ENCODE data around the gene GHRH.

Gene GHRH

DNA sequence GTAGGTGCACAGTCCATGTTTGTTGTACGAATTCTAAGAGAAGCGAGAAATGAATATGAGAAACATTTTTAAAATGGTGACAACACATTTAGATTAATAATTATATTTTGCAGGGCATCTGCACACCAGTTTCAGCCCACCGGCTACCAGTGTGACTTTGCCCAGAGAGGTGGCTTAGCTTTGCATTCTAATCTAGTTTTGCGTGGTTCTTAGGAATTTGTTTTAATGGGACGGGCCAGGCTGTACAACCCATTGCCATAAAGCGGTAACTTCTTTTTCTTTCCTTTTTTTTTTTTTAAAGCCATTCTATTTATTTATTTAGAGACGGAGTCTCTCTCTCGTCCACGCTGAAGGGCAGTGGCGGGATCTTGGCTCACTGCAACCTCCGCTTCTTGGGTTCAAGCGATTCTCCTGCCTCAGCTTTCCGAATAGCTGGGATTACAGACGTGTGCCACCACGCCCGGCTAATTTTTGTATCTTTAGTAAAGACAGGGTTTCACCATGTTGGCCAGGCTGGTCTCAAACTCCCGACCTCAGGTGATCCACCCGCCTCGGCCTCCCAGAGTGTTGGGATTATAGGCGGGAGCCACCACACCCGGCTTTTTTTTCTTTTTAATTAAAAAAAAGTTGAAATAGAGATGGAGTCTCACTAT, 28.7 kb upstream of the GHRH start:
- no peak for DNase-seq (ENCODE audit: low spot score)

DNA sequence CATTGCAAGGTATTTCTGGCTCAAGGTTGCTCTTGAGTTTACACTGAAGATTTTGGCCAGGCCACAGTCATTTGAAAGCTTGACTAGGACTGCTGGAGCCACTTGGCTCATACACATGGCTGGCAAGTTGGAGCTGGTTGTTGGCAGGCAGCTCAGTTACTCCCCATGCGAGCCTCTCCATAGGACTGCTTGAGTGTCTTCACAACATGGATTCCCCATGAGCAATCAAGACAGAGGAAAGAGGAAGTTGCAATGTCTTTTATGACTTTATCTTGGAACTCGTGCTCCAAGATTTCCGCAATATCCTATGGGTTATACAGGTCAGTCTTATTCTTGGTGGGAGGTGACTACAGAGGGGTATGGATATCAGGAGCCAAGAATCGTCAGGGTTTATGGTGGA, 26.5 kb upstream of the GHRH start:
- no peak for DNase-seq (ENCODE audit: low spot score)

DNA sequence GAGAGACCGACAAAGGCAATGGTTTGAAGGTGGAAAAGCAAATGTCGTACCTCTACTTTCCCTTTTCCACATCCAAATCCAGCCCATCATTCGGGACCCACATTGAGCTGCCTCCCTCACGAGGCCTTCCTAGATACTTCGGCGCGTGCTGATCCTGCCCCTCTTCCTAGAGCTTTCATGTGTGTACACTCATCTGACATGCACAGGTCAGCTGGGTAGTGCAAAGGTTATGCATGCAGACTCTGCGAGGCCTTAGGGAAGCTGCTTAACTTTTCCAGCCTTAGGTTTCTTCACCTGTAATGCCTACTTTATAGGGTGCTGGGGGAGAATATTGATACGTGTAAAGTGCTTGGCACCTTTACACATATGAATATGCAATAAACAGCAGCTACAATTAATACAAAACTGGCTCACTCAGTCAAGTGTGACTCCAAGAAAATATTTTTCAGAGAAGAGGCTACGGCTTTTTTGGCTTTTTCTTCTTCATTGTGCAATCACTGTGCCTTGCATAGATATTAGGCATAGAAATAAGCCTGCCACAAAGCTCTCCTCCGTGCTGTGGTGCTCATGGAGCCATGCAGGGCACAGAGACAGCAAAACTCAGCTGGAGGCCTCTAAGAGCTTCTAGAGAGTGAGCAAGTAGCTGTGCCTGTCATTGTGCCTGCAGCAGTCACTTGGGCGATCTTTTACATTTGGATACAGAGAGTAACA, 24.2 kb upstream of the GHRH start:
- DNase-seq (ENCODE audit: low spot score) = no peak

DNA sequence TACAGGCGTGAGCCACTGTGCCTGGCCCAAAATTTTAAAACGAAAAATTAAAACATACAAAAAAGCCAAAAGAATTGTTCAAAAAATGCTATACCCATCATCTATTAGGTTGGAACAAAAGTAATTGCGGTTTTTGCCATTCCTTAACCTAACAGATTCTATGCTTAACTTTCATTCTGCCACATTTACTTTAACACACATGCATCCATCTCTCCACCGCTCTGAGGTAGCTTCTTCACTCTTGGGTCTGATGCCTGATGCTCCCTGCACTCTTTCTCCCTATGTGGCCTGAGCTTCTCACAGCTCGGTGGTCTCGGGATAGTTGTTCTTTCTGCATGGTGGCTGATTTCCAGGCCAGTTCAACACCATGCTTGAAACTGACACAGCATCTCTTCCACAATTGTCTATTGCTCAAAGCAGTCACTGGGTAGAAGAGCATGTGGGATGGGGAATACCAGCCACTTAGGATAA, 23.1 kb upstream of the GHRH start:
- DNase-seq (ENCODE audit: low spot score) = no peak

DNA sequence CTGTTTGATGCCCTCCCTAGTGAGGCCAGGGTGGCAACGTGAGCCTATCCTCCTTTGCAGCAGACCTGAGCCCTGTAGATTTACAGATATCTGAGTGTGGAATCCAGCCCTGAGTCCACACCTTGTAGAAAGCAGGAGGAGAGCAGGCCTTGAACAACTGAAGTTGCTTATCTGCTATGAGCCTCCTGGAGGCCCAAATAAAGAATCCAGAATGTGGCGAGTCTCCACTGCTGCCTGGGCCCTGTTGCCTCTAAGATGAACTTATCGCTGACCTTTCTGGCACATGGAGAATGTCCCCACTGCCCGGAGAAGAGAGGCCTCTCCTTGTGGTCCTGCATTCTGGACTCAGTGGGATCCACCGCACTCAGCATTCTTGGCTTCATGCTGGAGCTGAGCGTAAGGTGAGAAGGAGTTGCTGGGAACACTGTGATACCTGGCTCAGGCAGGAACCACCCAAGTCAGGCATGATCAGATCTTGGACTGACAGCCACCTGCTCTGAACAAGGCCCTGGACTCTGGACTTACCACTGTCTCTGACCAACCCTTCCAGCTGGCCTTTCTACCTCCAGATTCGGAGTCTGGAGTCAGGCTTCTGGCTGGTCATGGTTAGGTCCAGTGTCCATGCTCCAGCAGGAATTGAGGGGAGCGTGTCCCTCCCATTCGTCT, 22.0 kb upstream of the GHRH start:
- DNase-seq (ENCODE audit: low spot score) = no peak

DNA sequence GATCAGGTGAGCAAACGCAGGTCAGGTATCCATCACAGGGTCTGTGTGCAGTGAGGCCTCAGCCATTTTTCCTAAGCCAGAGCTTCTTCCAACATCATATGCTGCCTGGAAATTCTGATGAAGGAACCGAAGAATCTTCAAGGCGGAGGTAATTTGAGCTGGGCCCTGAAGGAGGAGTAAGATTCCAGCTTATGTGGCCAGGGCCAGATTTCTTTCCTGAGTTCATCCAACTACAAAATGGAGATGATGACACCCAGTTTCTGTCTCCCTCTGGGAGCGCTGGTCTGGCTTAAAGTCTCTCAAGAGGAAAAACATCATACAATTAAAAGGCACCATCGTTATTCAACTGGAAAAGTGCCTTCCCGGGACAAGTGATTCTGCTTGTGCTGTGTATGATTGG, 20.9 kb upstream of the GHRH start:
- DNase-seq (ENCODE audit: low spot score) = no peak

DNA sequence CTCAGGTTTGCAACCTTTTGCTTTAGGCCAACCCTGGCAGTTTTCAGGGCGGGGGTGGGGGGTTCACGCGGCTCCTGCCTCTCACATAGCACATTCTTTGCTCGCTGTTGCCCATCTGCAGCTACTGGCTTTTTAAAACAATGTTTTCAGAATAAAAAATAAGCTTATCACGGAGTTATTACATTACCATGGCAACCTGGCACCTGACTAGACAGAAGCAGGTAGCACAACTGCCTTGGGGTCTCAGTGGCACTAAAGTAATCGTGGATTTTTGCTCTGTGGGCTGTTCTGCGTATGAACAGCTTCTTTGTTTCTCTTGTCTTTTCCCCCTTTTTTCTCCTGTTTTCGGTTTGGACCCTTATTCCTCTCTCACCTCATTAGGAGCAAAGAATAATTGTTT, 18.8 kb upstream of the GHRH start:
- DNase-seq (ENCODE audit: low spot score) = no peak

DNA sequence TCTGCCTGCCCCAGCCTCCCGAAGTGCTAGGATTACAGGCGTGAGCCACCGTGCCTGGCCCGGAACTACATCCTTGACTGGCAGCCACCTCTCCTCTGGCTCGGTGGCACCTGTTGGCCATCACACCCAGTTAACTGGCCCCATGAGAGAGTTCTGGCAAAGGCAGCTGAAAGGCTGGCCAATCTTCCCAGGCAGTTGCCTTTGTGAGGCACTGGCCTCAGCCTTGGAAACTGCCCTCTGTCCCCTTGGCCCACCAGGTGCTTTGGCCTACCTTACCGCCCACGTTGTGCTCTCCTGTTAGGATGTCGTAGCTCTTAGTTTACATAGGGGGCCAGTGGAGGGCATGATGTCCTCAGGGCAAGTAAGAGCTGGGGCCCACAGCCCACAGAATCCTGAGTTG, 18.2 kb upstream of the GHRH start:
- no peak for DNase-seq (ENCODE audit: low spot score)

DNA sequence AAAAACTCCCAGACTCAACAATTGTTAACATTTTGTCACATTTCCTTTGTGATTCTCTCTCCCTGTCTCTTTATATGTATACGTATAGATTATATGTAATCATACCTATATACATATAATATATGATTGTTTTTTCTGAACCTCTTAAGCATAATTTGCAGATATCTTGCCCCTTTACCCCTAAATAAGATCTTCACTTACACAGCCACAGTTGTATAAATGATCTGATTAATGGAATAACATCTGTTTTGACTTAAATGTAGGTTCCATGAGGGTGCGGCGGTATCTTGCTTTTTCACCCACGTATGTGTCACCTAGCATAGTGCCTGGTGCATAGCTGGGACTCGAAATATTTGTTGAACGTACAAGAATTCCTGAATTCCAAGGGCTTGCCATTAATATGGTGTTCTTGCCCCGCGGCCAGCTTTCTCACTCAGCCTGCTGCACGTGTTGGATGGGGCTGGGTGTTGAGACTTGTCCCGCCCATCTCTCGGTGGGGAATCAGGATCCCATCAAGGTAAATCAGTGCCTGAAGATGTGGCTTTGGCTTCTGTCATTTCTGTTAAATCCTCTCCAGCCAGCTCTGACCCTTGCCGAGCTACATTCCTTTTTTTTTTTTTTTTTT, 17.5 kb upstream of the GHRH start:
- DNase-seq (ENCODE audit: low spot score) = no peak

DNA sequence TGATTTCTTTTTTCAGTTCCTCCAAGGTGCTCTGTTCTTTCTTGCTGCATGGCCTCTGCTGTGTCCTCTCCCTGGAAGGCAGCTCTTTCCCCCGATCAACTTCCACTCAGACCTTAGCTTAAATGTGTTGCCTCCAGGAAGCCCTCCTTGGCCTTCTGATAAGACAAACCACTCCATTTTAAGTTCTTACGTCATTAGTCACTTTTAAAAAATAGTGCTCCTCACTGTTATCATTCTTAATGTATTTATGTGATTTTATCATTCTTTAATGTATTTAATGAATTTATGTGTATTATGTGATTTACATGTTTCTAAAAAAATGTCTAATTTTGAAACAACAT, 15.6 kb upstream of the GHRH start:
- no peak for DNase-seq (ENCODE audit: low spot score)

DNA sequence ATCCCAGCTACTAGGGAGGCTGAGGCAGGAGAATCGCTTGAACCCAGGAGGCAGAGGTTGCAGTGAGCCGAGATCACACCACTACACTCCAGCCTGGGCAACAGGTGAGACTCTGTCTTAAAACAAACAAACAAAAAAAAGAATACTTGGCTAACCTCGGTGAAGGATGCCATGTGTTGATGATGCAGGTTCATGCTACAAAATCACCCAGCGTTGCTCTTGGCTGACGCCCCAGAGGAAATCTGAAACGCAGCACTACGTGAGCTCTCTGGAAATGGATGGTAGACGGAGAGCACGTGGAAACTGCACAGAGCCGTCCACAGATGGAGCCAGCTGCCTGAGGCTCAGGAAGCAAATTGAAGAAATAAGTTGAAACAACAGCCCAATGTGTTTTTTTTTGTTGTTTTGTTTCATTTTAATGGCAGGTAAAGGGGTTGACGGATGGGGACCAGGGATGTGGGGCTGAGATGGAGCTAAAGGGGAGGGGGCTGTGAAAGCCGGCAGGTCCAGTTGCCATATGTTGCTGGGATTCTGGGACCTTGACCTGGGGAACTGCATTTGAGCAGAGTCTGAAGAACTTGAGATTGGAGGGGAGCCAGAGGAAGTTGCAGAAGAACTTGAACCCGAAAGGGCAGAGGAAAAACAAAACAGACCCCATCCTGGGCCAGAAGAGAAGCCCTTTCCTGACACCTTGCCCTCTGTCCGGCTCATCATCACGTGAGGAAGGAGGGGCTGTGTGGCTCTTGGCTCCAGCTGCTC, 15.1 kb upstream of the GHRH start:
- DNase-seq (ENCODE audit: low spot score) = no peak

DNA sequence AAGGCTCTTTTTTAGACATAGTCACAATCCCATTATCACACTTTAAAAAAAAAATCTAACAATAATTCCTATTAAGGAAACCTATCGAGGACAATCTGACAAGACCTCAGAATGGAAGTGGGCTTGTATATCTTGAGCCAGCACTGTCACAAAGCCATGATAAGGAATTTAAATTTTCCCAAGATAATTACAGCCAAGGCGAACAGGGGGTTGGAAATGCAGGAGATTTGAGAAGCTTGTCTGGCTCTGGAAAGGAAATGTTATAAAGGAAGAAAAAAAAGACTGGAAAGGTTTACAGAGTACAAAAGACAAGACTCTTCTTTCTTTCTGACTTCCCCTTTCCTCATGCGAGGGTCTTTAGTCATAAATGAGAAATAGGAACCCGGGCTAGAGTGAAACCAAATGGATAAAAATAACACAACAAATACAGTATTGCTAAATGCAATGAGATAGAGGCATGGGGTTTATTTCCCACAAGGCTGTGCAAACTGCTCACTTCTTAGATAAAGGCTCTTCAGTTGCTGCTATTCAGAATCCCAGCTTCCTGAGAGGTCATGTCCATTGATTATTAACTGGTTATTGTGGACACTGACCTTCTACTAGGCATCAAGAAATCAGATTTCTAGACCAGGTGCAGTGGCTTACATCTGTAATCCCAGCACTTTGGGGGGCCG, 13.4 kb upstream of the GHRH start:
- DNase-seq (ENCODE audit: low spot score) = no peak

DNA sequence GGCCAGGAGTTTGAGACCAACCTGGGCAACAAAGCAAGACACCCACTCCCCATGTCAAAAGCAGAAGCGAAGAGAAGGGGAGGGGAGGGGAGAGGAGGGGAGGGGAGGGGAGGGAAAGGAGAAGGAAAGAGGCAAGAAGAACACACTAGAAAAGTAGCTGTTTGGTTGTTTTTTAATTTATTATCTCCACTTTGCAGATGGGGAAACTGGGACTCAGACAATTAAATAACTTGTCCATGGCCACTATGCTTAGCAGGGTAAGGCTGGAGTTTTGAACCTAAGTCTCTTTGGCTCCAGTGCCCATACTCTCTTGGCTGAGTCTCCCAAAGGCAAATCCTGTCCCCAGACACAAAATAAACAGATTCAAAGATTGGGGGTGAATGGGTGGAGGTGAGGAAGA, 12.4 kb upstream of the GHRH start:
- DNase-seq (ENCODE audit: low spot score) = no peak

DNA sequence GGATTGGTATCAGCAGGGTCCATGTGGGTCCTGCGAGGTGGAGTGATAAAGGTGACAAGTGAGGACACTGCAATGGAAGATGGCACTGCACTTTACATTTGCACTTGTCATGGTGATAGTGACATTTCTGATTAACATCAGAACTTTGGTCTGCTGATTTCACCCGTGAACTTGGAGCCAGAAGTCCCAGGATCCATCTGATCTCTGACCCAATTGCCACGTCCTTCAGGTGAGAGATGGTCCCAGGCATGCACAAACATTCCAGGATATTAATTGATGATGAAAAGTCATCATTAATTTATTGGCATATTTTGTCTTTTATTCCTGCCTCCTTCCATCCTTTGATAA, 9.8 kb upstream of the GHRH start:
- no peak for DNase-seq (ENCODE audit: low spot score)

DNA sequence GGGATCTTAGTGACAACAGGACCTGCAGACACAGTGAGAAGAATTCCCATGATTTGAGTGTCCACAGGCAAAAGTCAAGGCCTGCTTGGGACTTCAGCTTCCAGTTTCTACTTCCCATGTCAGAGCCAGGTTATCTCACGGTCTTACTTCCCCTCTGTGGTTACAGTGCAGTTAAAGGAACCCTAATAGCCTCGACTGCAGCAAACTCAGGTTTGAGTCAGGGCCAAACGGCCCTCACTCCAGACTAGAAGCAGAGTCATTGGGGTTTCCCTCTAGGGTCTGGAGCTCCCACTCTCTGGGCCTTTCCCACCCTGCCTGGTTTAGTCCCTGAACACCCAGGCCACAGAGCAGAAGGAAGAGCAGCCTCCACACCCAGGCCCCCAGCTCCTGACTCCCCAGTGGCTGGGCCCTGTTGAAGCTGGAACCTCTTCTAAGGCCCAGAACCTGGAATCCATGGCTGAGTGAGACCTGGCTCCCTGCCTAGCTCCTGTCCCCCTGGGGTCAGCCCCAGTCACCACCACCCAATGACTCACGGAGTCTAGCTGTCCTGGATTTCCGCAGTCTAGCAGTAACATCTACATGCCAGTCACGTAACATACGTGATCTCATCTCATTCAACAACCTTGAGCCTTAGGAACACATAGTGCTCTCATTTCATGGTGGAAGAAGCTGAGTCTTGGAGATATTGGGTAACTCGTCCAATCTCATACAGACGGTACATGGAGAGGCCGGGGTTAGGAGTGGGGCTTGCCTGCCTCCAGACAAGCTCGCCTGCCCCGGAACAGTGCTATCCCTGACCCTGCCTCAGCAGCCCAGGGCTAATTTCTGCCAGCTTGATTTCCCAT, 9.2 kb upstream of the GHRH start:
- peak; percentile 11 for DNase-seq (ENCODE audit: low spot score)

DNA sequence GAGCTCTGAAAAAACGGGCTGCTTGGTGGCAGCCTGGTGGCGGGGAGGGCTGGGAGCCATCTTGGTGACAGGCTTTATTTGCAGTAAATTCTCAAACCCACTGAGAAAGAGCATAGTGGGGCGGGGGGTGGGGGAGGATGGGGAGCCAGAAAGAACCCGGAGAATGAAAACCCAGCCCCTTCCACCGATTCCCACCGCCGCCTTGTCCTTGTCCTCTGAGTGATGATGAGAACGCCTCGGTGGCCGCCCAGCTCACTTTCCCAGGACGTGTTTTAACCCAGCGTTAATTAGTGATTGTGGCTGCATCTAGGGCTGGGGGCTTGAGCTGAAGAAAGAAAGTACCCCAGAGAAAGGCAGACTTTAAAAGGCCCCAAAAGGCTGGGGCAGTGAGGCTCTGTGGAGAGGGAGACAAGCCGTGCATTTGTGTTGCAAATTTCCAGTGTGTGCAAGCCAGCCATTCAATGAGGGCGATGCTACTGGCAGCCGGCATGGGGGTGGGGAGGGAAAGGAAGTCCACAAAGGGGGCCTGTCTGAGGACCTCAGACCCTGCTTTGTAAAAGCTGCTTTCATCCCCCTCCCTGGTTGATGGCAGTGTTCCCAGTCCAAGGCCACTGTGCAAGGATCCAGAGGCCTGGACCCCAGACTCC, 6.2 kb upstream of the GHRH start:
- DNase-seq (ENCODE audit: low spot score) = no peak

DNA sequence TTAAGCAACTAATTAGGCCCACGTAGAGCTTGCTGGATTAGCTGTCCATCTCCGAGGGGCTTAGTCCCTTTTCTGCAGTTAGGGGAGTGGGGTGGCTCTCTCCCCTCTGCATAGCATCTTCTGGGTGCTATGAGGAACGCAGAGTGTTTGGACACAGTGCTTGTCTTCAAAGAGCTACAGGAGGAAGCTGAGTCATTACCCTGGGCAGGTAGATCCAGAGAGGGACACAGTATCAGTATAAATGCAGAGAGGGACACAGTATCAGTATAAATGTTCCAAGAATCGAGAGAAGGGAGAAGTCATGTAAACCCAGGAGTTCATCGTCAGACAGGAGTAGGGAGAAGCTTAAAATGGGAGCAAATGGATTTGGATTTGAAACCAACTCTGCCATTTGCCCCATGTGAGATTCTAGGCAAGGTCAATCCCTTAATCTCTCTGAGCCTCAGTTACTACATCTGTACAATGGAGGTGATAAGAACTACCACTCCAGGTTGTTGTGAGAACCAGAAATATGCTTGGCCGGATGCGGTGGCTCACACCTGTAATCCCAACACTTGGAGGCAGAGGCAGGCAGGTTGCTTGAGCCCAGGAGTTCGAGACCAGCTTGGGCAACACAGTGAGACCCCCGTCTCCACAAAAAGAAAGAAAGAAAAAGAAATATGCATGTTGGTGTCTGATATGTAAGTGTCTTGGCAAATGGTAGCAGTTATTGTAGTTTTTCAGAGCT, 5.5 kb upstream of the GHRH start:
- DNase-seq (ENCODE audit: low spot score) = no peak

DNA sequence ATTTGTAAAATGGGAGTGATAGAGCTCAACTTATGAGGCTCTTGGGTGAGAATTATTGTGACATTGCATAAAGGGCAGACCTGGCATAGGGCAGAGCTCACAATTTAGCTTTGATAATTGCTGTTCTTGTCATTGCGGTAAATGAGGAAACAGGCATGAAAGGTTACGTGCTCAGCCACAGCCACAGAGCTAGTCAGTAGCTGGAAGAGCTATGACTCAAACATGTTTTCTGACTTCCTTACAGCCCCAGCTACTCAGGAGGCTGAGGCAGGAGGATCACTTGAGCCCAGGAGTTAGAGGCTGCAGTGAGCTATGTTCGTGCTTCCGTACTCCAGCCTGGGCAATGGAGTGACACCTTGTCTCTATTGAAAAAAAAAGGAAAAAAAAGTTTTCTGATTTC, 3.5 kb upstream of the GHRH start:
- DNase-seq (ENCODE audit: low spot score) = no peak

DNA sequence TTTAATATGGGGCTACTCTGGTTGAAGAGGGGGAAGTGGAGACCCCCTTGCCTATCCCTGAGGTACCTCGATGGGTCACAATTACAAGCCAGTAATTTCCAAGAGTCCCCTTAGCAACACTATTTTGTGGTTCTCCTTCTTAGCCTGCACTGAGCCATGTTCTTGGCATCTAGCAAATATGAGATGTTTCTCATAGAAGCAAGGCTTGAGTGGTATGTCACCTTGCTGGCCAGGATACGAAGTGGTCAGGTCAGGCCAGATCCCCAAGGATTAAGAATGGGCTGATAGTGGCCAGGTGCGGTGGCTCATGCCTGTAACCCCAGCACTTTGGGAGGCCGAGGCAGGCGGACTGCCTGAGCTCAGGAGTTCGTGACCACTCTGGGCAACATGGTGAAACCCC, 2.1 kb upstream of the GHRH start:
- no peak for DNase-seq (ENCODE audit: low spot score)

DNA sequence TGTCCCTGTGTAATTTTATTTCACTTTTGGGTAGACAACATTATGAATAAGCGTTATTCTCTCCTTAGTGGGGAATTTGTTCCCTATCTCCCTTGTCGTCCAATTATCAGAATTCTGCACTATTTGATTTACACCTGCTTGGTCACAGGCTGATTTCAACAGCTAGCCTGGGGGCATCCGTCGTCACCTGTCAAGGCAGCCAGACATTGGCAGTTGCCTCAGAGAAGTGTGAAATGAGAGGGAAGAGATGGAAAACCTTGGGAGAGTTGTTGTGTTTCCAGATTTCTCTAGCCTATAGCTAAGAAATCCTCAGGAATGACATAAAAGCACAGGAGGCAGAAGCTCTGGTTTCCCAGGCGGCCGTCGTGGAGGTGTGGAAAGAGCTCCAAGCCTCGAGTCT, 891 bp upstream of the GHRH start:
- no peak for DNase-seq (ENCODE audit: low spot score)
